HG03135 (cell line): ENCODE data around the gene FBXO28.

Experiments used
- ATAC-seq: cut with Tn5 transposase; IDR thresholded peaks from one replicate; pipeline ENCODE4 v1.9.1; 2021; ENCODE audit warnings: mild to moderate bottlenecking, moderate library complexity; ENCODE audit not compliant: unreplicated experiment

The FBXO28 gene

DNA sequence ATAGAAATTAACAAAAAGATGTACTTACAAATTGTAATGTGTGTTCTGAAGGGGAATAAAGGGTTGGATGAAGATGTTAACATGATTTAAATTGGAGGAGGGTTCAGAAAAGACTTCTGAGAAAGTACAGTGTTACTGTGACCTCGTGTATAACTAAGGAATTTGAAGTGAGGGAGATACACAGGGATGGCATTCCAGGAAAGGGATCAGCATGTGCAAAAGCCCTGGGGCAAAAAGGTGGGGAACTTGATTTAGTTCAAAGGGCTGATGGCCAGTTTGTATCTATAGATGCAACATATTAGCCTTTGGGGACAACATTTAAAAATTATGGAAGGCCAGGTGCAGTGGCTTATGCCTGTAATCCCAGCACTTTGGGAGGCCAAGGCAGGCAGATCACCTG is 35.8 kb downstream of the FBXO28 start:
- ATAC-seq = no peak

DNA sequence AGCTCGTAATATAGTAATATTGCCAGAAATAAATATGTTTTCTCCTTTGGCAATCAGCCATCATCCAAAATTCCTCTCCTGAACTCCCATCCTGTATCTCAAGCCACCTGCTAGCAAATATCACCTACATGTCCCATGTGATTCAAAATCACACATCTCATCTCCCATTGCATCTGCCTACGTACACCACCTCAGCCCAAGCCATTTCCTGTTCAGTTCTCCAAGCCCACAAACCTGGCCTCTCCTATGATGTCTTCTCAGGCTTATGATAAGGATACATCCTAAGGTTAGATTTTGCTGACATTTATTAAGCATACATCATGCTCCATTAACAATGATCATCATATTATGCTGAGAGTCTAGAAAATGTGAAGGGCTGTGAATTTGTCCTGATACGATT is 37.2 kb downstream of the FBXO28 start:
- no peak for ATAC-seq

DNA sequence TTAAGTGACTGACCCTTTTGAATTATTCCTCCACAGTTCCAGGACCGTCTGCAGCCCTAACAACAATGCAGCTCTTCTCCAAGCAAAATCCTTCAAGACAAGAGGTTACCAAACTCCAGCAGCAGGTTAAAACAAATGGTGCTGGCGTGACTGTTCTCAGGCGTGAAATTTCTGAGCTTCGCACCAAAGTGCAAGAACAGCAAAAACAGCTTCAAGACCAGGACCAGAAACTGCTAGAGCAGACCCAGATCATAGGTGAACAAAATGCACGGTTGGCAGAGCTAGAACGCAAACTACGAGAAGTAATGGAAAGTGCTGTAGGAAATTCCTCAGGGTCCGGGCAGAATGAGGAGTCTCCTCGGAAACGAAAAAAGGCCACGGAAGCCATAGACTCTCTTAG is 43.4 kb downstream of the FBXO28 start:
- no peak for ATAC-seq

DNA sequence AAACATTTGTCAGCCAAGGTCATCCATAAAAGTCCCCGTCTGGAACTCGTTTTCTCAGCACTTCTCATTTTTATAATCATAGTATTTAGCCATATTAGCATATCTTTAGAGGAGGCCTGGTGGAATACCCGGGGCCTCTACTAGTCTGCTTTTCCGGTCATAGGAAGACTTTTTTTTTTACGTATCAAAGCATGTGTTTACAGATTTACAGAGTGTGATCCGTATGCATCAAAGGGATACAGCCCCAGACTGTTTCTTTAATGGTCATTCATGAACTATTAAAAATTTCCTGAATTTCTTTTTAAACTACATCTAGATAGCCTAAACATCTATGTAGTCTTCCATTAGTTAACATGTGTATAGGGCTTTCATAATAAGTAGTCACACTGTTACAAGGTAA is 45.6 kb downstream of the FBXO28 start:
- no peak for ATAC-seq

DNA sequence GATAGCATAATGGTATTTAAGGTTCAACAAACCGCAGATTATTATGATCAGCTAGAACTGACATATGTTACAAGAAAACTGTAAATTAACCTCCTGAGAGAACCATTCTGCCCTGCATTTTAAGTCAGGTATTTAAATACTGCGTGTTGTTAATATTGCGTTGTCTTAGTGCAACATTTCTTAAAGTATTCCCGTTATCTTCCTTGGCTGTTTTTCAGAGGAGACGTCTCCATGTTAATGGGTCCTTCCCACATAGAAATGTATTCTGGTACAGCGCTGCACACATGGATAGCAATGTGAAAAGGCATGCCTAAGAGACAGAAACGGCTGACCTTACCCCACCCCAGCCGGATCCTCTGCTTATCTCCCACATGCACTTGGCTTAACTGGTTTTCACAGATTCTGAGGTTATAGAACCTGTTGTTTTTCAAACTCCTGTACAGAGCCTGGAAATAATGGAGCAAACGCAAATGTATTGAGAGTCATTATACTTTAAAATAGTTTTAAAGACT is 46.3 kb downstream of the FBXO28 start:
- no peak for ATAC-seq

DNA sequence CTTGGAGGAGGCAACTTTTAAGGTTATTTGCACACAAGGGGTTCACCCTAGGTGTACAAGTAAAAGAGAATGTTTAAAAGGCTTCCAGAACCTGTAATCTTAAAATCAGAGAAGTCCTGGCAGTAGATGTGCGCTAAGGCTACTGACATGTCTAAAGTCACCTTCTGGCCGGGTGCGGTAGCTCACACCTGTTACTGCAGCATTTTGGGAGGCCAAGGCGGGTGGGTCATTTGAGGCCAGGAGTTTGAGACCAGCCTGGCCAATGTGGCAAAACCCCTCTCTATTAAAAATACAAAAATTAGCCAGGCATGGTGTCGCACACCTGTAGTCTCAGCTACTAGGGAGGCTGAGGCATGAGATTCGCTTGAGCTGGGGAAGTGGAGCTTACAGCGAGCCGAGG is 48.9 kb downstream of the FBXO28 start:
- no peak for ATAC-seq

DNA sequence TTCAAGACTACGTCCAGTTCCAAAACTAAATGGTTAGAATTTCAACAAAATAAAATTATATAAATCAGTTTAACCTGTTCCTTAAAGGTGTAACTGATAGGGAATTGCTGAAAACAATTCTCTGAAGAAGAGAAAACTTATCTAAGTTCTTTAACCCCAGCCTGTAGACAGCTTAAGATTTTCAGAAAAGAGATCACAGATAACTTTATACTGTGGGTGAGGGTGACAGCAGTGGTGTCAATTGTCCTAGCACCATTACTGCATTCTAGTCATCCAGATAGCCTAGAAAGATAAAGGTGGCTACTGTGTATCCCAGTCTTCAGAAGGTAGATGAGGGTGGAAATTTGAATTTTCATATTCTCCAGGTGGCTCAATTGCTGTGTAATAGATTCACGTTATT is 49.4 kb downstream of the FBXO28 start:
- ATAC-seq = no peak

DNA sequence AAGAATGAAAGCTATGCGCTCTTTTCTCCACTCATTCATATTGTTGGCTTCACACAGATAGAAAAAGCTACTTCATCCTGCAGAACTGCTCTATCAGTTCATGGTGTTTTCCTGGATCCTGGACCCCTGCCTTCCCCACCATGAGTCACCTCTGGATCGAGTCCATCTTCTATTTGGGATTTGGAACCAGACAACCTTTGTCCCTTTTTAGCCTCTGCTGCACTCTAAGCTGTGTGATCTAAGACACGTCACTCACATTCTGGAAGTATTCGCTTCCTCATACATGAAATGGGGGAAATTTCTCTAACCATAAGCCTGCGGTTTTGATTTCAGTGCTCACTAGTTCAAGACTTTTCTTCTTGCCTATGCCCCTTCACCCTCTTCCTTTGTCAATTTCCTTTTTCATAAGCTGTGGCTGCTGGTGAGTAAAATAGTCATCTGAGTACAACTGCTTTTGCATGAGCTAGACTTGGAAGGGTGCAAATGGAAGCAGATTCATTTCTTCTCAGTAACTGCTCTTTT is 55.0 kb downstream of the FBXO28 start:
- ATAC-seq = peak; percentile 83

DNA sequence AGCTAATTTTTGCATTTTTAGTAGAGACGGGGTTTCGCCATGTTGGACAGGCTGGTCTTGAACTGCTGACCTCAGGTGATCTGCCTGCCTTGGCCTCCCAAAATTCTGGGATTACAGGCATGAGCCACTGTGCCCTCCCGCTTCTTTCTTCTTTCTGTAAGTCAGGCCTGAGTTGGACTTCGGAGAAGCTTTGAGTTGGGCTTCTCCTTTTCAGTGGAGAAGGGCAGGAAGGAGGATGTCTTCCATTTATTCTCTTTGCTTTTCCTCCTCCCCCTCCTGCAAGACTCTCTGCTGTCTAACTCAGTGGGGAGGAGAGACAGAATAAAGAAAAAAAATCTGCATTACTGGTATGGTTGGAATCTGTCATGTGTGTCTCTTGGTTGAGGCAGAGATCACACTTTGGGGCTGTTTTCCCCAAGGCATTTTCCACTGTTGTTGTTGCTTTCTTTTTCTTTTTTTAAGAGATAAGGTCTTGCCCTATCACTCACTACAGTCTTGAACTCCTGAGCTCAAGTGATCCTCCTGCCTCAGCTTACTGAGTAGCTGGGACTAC is 55.9 kb downstream of the FBXO28 start:
- ATAC-seq = no peak

DNA sequence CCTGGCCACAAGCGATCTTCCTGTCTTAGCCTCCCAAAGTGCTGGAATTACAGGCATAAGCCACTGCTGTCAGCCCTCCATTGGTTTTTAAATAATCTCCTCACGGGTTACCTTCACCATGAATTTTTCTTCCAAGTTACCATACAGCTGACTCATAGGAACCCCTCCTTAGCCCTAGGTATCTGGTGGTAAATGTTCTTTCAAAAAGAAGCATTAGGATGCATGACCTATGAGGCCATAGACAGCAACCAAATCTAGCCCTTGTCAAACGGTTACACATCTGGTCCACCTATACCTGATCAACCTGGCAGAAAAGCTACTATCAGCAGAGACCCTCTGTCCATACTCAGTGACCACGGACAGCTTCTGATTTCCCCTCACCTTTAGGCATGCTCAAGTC is 56.4 kb downstream of the FBXO28 start:
- ATAC-seq = no peak

DNA sequence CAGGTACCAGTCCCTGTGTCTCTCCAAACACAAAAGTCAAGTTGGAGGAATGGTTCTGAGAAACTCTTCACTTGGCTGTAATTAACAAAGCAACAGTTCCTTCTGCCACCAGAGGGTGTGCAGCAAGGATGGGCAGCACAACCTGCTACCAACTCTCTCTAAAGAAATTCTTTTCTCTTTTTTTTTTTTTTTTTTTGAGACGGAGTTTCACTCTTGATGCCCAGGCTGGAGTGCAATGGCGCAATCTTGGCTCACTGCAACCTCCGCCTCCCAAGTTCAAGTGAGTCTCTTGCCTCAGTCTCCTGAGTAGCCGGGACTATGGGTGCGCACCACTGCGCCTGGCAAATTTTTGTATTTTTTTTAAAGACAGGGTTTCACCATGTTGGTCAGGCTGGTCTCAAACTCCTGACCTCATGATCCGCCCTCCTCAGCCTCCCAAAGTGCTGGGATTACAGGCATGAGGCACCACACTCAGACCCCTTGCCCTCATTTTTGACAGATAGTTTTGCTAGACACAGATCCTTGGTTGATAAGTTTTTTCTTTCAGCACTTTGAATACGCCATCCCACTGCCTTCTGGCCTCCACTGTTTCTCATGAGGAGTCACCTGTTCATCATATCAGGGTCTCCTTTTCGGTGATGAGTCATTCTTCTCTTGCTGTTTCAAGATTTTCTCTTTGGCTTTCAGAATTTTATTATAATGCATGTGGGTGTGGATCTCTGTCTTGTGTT is 57.0 kb downstream of the FBXO28 start:
- no peak for ATAC-seq

DNA sequence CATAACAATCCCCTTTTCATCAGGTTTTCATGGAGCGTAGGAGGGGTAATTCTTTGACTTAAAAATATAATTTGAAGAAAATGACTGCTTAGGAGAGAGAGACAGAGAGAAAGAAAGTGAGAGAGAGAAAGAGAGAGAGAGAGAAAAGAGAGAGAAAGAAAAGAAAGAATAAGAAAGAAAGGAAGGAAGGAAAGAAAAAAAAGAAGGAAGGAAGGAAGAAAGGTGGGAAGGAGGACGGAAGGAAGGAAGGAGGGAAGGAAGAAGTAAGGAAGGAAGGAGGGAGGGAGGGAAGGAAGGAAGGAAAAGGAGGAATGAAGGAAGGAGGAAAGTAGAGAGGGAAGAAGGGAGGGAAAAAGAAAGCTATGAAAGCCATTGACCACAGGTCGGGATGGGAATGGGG is 58.3 kb downstream of the FBXO28 start:
- ATAC-seq = no peak

DNA sequence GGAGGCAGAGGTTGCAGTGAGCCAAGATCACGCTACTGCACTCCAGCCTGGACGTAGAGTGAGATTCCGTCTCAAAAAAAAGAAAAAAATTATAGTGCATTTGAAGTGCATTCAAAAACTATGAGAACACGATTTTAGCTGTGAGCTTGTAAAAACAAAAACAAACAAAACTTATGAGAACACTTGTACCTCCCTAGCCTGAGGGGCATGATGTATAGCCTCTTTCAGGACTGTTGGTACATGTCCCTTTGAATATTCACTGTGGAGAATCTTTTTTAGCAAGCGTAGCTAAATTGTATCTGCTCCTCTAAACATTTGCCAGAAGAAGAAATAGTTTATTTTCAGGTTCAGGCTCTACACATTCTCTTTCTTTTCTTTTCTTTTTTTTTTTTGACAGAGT is 59.6 kb downstream of the FBXO28 start:
- ATAC-seq = no peak

DNA sequence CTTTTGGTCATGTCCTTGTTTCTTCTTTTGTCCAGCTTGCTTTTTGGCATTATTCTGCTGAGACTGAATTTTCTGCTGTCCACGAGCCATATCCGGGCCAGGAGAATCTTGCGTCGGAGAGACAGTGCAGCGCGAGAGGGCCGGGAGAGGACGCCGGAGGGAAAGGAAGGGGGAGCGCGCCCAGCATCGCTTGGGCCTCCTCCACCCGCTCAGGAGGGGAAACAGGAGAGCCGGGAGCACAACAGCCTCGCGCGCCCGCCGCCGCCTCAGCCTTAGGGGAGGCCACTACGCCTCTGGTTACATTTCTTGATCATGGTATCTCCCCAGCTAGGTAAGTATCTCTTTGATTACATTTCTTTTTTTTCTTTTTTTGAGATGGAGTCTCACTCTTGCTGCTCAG is 61.7 kb downstream of the FBXO28 start:
- no peak for ATAC-seq

DNA sequence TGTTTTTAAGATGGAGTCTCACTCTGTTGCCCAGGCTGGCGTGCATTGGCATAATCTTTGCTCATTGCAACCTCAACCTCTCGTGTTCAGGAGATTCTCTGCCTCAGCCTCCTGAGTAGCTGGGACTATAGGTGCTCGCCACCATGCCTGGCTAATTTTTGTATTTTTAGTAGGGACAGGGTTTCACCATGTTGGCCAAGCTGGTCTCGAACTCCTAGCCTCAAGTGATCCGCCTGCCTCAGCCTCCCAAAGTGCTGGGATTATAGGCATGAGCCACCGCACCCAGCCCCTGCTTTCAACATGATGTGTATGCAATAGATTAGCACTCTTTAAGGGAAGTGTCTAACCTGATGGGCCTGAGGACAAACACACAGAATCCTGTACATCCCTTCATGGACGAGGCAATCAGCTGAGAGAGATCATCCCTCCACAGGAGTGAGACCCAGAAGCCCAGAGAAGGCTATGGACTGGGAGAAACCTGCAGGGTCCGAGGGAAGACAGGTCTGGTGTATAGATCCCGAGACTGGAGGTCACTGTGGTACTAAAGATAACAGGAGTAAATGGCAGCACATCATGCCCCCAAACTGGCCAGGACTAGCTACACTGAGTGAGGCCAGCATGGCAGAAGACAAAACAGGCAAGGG is 63.6 kb downstream of the FBXO28 start:
- no peak for ATAC-seq

DNA sequence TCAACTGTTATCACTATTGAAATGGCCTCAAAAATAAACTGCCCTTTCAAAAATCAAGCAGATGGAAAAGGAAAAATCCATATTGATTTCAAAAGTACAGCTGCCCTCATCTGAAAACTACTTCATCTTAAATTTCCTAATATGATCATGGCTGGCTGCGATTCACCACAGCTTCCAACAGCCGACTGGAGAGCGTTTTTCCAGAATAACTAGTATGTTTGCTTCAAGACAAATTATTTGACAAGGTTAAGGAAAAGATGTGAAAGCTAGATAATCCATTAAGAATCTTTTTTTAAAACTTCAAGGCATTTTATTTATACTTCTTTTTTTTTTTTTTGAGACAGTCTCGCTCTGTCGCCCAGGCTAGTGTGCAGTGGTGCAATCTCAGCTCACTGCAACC is 65.0 kb downstream of the FBXO28 start:
- ATAC-seq = no peak

DNA sequence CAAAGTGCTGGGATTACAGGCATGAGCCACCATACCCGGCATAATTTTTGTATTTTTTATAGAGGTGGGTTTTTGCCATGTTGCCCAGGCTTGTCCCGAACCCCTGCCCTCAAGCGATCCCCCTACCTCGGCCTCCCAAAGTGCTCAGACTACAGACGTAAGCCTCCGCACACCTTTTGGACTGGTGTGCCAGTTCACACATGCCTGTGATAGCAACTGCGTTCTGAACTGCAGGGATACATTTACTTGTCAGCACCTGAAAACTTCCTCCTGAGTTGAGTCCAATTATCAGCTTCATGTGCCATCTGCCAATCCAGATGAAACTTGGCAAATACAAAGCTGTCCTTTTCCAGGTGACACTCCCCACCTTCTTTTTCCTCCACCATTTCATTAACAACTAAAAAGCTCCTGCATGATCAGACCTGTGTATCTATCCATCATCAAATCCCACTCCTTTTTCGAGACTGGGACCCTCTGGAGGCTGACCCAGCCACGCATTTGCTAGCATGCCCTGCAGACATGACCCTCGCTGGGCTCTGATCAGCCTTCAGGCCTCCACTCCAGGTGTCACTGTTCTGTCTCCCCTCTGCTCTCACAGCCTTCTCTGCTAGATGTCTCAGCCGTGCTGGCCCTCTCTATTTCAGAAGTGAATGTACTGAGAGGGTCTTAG is 67.0 kb downstream of the FBXO28 start:
- no peak for ATAC-seq

DNA sequence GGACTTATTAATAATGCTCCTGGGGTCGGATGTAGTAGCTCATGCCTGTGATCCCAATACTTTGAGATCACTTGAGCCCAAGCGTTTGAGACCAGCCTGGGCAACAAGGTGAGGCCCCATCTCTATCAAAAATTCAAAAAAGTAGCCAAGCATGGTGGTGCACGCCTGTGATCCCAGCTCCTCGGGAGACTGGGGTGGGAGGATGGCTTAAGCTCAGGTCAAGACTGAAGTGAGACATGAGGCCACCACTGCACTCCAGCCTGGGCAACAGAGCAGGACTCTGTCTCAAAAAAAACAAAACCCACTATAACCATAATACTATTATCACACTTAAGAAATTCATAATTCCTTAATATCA is 67.5 kb downstream of the FBXO28 start:
- ATAC-seq = no peak

DNA sequence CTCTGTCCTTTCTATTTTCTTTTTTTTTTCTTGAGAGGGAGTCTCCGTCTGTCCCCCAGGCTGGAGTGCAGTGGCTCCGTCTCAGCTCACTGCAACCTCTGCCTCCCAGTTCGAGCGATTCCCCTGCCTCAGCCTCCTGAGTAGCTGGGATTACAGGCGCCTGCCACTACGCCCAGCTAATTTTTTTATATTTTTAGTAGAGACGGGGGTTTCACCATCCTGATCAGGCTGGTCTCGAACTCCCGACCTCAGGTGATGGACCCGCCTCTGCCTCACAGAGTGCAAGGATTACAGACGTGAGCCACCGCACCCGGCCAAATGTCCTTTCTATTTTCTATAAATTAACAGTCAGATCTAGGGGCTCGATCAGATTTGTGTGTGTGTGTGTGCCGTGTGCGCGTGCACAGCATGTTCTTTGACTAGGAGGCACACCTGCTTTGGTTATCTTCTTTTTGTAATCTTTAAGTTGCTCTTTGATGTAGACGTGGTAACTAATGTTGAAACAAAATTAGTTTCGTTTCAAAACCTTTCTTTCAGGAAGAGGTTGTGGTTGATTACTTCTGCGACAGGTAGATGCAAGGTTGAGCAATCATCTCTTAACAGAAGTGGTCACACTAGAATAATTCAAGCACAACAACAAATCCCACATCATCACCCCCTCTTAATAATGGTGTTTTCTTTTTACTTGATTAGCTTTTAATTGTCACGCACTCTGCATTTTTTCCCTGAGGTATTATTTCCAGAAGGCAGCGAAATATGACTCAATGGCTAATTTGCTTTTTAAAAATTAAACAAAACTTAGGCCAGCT is 68.3 kb downstream of the FBXO28 start:
- ATAC-seq = peak; percentile 51

DNA sequence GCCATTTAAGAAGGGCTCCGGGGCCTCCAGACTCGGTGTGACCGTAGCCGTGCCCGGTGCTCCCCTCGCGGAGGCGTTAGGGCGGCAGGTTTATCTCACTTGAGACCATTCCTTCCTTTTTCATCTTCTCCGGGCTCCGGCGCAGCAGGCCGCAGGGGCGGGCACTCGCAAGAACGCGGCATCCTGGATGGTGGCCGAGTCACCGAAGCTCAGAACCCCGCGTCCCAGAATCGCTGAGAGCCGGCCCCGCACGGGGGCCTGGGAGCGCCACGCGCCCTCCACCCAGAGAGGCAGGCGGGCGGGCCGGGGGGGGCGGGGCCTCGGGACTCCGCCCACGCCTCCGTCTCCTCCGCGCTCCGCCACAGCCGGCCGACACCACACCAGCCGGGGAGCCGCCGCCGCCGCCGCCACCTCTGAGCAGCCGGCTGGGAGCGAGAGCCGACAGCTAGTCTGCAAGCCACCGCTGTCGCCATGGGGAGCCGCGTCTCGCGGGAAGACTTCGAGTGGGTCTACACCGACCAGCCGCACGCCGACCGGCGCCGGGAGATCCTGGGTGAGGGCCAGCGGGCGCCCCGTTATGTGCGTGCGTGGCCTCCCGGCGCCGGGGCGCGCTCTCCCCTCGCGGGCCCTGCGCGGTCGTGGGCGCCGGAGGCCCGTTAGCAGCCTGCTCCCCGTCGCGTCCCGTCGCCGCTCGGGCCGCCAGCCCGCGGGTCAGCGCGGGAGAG is 69.1 kb downstream of the FBXO28 start, which contains the start of gene DEGS1:
TSS of gene DEGS1 (plus strand) at position 375 of the 725 bp plus-strand sequence. CDS start at position 472, 97 bp downstream.
- ATAC-seq = peak; percentile 64
